A549 (cell line): ENCODE results near the gene ITGA2B. TPM values are rescaled to one million over a fixed set of nuclear protein-coding genes. Genes with fewer than 3 reads are reported as not detected.

Experiments used
- ATAC-seq, 2 experiments: fragments of 200-7000 bp in 1 of 2; fragments of >200 bp in 1 of 2; cut with Nextera tagmentation in 1 of 2; cut with Tn5 transposase in 1 of 2; 3 replicates each; pipeline versions ENCODE4 v1.8.0 to v1.9.1; 2018 to 2020; ENCODE audit warnings: mild to moderate bottlenecking in 1 of 2, moderate library complexity in 1 of 2
- CTCF ChIA-PET: fragments of 300-600 bp; sonication (Branson Sonifier 250); formaldehyde crosslinking; extraction: SDS; loops from one replicate; lab custom pipeline; 2021; ENCODE audit warnings: antibody characterized with exemption, inconsistent platforms; lab: Yijun Ruan, JAX
- POLR2A ChIA-PET: fragments of 350-600 bp; formaldehyde crosslinking; extraction: SDS; loops from one replicate; lab custom pipeline; 2021; ENCODE audit warnings: antibody characterized with exemption, inconsistent platforms; lab: Yijun Ruan, JAX
- DNase-seq, 2 experiments: peaks; one replicate each; pipeline versions ENCODE4 v3.0.0 to v3.0.0-alpha.2; 2011 to 2016; ENCODE audit warnings: low read depth in 1 of 2, low spot score in 1 of 2
- FAIRE-seq: peaks from 2 replicates; lab custom pipeline; 2011; peaks lifted over from hg19 to GRCh38; lab: Jason Lieb, UNC
- H3K27ac ChIP-seq, 2 experiments: fragments of >200 bp; sonication (Bioruptor Twin); formaldehyde crosslinking; 3 replicates each; pipeline ENCODE4 v1.5.1; 2016 to 2017
- H3K4me1 ChIP-seq: fragments of >200 bp; sonication (Bioruptor Twin); formaldehyde crosslinking; 3 replicates; pipeline ENCODE4 v1.6.1; 2016
- H3K4me2 ChIP-seq: fragments of >200 bp; sonication (Bioruptor Twin); formaldehyde crosslinking; 3 replicates; pipeline ENCODE4 v1.6.1; 2016
- H3K4me3 ChIP-seq: fragments of >200 bp; sonication (Bioruptor Twin); formaldehyde crosslinking; 3 replicates; pipeline ENCODE4 v1.5.1; 2016
- H3K9me3 ChIP-seq: fragments of >200 bp; sonication (Bioruptor Twin); formaldehyde crosslinking; 3 replicates; pipeline ENCODE4 v1.6.1; 2016
- CBX2 ChIP-seq: fragments of 200-600 bp; sonication (generic); IDR thresholded peaks from 2 replicates; pipeline ENCODE4 v1.6.1; 2016; ENCODE audit warnings: low read depth, mild to moderate bottlenecking, borderline replicate concordance
- CBX8 ChIP-seq: fragments of 200-600 bp; sonication (generic); IDR thresholded peaks from 2 replicates; pipeline ENCODE4 v1.6.1; 2016
- CEBPB ChIP-seq, 2 experiments: fragments of >200 bp in 1 of 2; sonication (Bioruptor Twin) in 1 of 2; formaldehyde crosslinking in 1 of 2; IDR thresholded peaks; 2 replicates each; pipeline ENCODE4 v1.6.1; 2012 to 2016
- CHD2 ChIP-seq: fragments of 150-350 bp; IDR thresholded peaks from 2 replicates; pipeline ENCODE4 v1.6.1; 2014; ENCODE audit warnings: low read length; ENCODE audit not compliant: partially characterized antibody
- CHD4 ChIP-seq: fragments of 200-600 bp; sonication (generic); IDR thresholded peaks from 2 replicates; pipeline ENCODE4 v1.6.1; 2016; ENCODE audit warnings: antibody characterized with exemption, mild to moderate bottlenecking, borderline replicate concordance
- EP300 ChIP-seq, 2 experiments: fragments of >200 bp; sonication (Bioruptor Twin); formaldehyde crosslinking; IDR thresholded peaks; 2 replicates in 1 of 2; 3 replicates in 1 of 2; pipeline ENCODE4 v1.6.1; 2016 to 2017
- ESRRA ChIP-seq: fragments of 150-350 bp; IDR thresholded peaks from 2 replicates; pipeline ENCODE4 v1.6.1; 2014; ENCODE audit warnings: mild to moderate bottlenecking, low read length, borderline replicate concordance
- FOXS1 ChIP-seq: fragments of 250-450 bp; sonication (Bioruptor Pico); IDR thresholded peaks from 2 replicates; pipeline ENCODE4 v1.5.0; 2020; ENCODE audit warnings: mild to moderate bottlenecking, moderate library complexity
- GATA3 ChIP-seq: IDR thresholded peaks from 2 replicates; pipeline ENCODE4 v1.6.1; 2012; ENCODE audit warnings: borderline replicate concordance
- HDAC2 ChIP-seq: fragments of 200-600 bp; sonication (generic); IDR thresholded peaks from 2 replicates; pipeline ENCODE4 v1.6.1; 2016
- HES2 ChIP-seq: fragments of >200 bp; sonication (Bioruptor Twin); formaldehyde crosslinking; IDR thresholded peaks from 2 replicates; pipeline ENCODE4 v1.6.1; 2016
- HEYL ChIP-seq: fragments of 250-450 bp; sonication (Bioruptor Pico); IDR thresholded peaks from 2 replicates; pipeline ENCODE4 v1.8.0; 2021; ENCODE audit warnings: mild to moderate bottlenecking, moderate library complexity
- HOXB5 ChIP-seq: fragments of 250-450 bp; sonication (Bioruptor Pico); IDR thresholded peaks from 2 replicates; pipeline ENCODE4 v1.5.0; 2020; ENCODE audit warnings: mild to moderate bottlenecking, moderate library complexity
- JUN ChIP-seq, 2 experiments: fragments of >200 bp; sonication (Bioruptor Twin); formaldehyde crosslinking; IDR thresholded peaks; 2 replicates in 1 of 2; 3 replicates in 1 of 2; pipeline ENCODE4 v1.6.1; 2016 to 2017
- JUNB ChIP-seq: fragments of >200 bp; sonication (Bioruptor Twin); formaldehyde crosslinking; IDR thresholded peaks from 2 replicates; pipeline ENCODE4 v1.6.1; 2016
- KDM1A ChIP-seq: fragments of 200-600 bp; sonication (generic); IDR thresholded peaks from 2 replicates; pipeline ENCODE4 v1.6.1; 2016; ENCODE audit warnings: low read depth, mild to moderate bottlenecking
- KDM5A ChIP-seq: fragments of 200-600 bp; sonication (generic); IDR thresholded peaks from 2 replicates; pipeline ENCODE4 v1.6.1; 2016; ENCODE audit warnings: antibody characterized with exemption, mild to moderate bottlenecking
- MAFK ChIP-seq: fragments of 450-650 bp; IDR thresholded peaks from 2 replicates; pipeline ENCODE4 v1.6.1; 2014; ENCODE audit not compliant: partially characterized antibody
- NFE2L2 ChIP-seq: fragments of 150-350 bp; conservative IDR thresholded peaks from 2 replicates; pipeline ENCODE4 v1.6.1; 2014; ENCODE audit warnings: low read length
- PHF8 ChIP-seq: fragments of 200-600 bp; sonication (generic); IDR thresholded peaks from 2 replicates; pipeline ENCODE4 v1.6.1; 2016; ENCODE audit warnings: low read depth, mild to moderate bottlenecking, antibody characterized with exemption, moderate library complexity, borderline replicate concordance
- POLR2A ChIP-seq: IDR thresholded peaks from 2 replicates; pipeline ENCODE4 v1.6.1; 2012; ENCODE audit warnings: mild to moderate bottlenecking, low read length
- RAD21 ChIP-seq, 2 experiments: fragments of >200 bp in 1 of 2; sonication (Bioruptor Twin) in 1 of 2; formaldehyde crosslinking in 1 of 2; IDR thresholded peaks in 1 of 2; conservative IDR thresholded peaks in 1 of 2; 2 replicates in 1 of 2; 3 replicates in 1 of 2; pipeline ENCODE4 v1.6.1; 2012 to 2018; ENCODE audit warnings: inconsistent platforms in 1 of 2
- RARB ChIP-seq: fragments of 250-450 bp; sonication (Bioruptor Pico); IDR thresholded peaks from 2 replicates; pipeline ENCODE4 v1.8.0; 2021; ENCODE audit warnings: mild to moderate bottlenecking, moderate library complexity
- REST ChIP-seq: fragments of 200-600 bp; sonication (generic); IDR thresholded peaks from 2 replicates; pipeline ENCODE4 v1.6.1; 2016; ENCODE audit warnings: antibody characterized with exemption, mild to moderate bottlenecking, moderate library complexity
- SMC3 ChIP-seq: fragments of >200 bp; sonication (Bioruptor Twin); formaldehyde crosslinking; IDR thresholded peaks from 3 replicates; pipeline ENCODE4 v1.6.1; 2018; ENCODE audit warnings: inconsistent platforms
- SREBF2 ChIP-seq: fragments of 450-650 bp; IDR thresholded peaks from 2 replicates; pipeline ENCODE4 v1.6.1; 2014; ENCODE audit warnings: mild to moderate bottlenecking, moderate library complexity
- ZSCAN20 ChIP-seq: fragments of 250-450 bp; sonication (Bioruptor Pico); IDR thresholded peaks from 2 replicates; pipeline ENCODE4 v1.8.0; 2022; ENCODE audit warnings: mild to moderate bottlenecking, moderate library complexity
- WGBS: methylation state at CpG from one replicate; pipeline ENCODE4 v1.1.6; 2017; ENCODE audit errors: missing lambda C conversion rate; 5-methylcytosine and 5-hydroxymethylcytosine counted together
- polyA plus RNA-seq, 4 experiments: library from polyadenylated mRNA; depleted of rRNA in 3 of 4; stranded (reverse); fragments of >200 nt; fragmentation: RNase III in 1 of 4; extraction: RNeasy Plus Mini Kit Qiagen cat#74134 plus additional on column Dnase treatment in 1 of 4; gene quantifications; 2 replicates in 3 of 4; 3 replicates in 1 of 4; pipeline ENCODE4 v1.2.3, GENCODE V29; 2011 to 2017
- TF ChIP-seq, protein P1 (sequence below): fragments of 450-650 bp; IDR thresholded peaks from 2 replicates; pipeline ENCODE4 v1.6.1; 2014; ENCODE audit warnings: antibody characterized with exemption
- TF ChIP-seq, protein P2 (sequence below): fragments of 250-450 bp; sonication (Bioruptor Pico); IDR thresholded peaks from 2 replicates; pipeline ENCODE4 v1.5.0; 2021; ENCODE audit warnings: mild to moderate bottlenecking, moderate library complexity, borderline replicate concordance

ITGA2B gene
- polyA plus RNA-seq, 2 of the 4 experiments (the other 2 are of a cell fraction): 1.3 to 4.1 TPM

- Histone ChIP-seq H3K4me3 (no peak overlapping the region), H3K27ac (no peak overlapping the region), H3K9me3 (no peaks in the 10 kb centered on the region), H3K4me1 (peaks cover 3% of the 10 kb centered on the region; the same call in 1 of the 3 replicates), H3K4me2 (no peak overlapping the region)
- 70% methylated on average over 4 of the region's 4 CpGs for WGBS
- DNase-seq (no peak), FAIRE-seq (no peak), ATAC-seq (no peak)
- CTCF ChIA-PET: interaction anchor here (1.0 to 13.4 kb wide), 6 partner anchors 7 to 141 kb away, joined by 3 to 140 read pairs (median 3); partner anchors contain the start of genes FAM171A2 and ITGA2B
- POLR2A ChIA-PET: no interaction called here
- TF ChIP-seq CHD4 (no peak), HEYL (no peak), HES2 (no peak), CEBPB (IDR thresholded peaks at IDR 0.05) (no peak), SREBF2 (no peak), EP300 (IDR thresholded peaks at IDR 0.05) (no peak), CHD2 (no peak), POLR2A (no peak), JUN (IDR thresholded peaks at IDR 0.05) (no peak), RAD21 (conservative IDR thresholded peaks at IDR 0.05 in 1 of 2, IDR thresholded peaks at IDR 0.05 in 1 of 2) (no peak), PHF8 (no peak), CBX8 (no peak), KDM5A (no peak), RARB (CRISPR knock-in tag) (no peak), NFE2L2 (no peak)
- TF ChIP-seq, protein P1, sequence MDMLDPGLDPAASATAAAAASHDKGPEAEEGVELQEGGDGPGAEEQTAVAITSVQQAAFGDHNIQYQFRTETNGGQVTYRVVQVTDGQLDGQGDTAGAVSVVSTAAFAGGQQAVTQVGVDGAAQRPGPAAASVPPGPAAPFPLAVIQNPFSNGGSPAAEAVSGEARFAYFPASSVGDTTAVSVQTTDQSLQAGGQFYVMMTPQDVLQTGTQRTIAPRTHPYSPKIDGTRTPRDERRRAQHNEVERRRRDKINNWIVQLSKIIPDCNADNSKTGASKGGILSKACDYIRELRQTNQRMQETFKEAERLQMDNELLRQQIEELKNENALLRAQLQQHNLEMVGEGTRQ: no peak
- TF ChIP-seq, protein P2, sequence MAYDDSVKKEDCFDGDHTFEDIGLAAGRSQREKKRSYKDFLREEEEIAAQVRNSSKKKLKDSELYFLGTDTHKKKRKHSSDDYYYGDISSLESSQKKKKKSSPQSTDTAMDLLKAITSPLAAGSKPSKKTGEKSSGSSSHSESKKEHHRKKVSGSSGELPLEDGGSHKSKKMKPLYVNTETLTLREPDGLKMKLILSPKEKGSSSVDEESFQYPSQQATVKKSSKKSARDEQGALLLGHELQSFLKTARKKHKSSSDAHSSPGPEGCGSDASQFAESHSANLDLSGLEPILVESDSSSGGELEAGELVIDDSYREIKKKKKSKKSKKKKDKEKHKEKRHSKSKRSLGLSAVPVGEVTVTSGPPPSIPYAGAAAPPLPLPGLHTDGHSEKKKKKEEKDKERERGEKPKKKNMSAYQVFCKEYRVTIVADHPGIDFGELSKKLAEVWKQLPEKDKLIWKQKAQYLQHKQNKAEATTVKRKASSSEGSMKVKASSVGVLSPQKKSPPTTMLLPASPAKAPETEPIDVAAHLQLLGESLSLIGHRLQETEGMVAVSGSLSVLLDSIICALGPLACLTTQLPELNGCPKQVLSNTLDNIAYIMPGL (CRISPR knock-in tag): no peak
Measured at GRCh38 chr17:44381810-44382305, 7.6 kb downstream of the ITGA2B start.

DNA sequence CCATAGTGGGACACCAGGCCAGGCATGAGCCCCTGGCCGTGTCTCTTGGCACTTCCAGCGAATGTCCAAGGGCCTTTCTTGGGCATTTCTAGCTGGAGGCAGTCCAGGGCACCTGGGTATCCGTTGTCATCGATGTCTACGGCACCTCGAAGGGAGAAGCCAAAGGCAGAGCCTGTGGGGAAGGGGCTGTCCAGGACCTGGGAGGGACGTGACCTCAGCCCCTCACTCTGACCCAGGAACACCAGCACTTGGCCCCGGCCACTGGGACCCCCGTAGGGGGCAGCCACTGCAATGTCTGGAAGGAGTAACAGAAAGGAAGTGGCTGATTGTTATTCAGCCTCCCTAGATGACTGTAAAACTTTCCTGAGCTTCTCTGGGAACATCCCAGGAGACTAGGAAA lies 8.7 kb downstream of the ITGA2B start:
- no peak for DNase-seq
- 56% methylated on average over 9 of the region's 9 CpGs for WGBS
- no peak for FAIRE-seq
- H3K4me1 ChIP-seq: peaks cover under 1% of the 10 kb centered on the region; the same call in 1 of the 3 replicates
- TF ChIP-seq KDM5A: no peak
- no peak for TF ChIP-seq JUNB
- no peak for TF ChIP-seq HOXB5 (CRISPR knock-in tag)
- TF ChIP-seq REST: no peak
- no peak for TF ChIP-seq HDAC2
- TF ChIP-seq RAD21 (conservative IDR thresholded peaks at IDR 0.05 in 1 of 2, IDR thresholded peaks at IDR 0.05 in 1 of 2): no peak
- TF ChIP-seq CHD4: no peak
- TF ChIP-seq MAFK: no peak
- no peak for TF ChIP-seq HEYL
- TF ChIP-seq EP300 (IDR thresholded peaks at IDR 0.05): no peak
- TF ChIP-seq ZSCAN20 (CRISPR knock-in tag): no peak
- TF ChIP-seq RARB (CRISPR knock-in tag): no peak
- TF ChIP-seq GATA3: no peak
- TF ChIP-seq SMC3: no peak
- TF ChIP-seq CBX2: no peak
- TF ChIP-seq ESRRA: no peak
- TF ChIP-seq KDM1A: no peak
- no peak for TF ChIP-seq FOXS1 (CRISPR knock-in tag)
- no peak overlapping the region for H3K4me3 ChIP-seq
- no peak overlapping the region for H3K27ac ChIP-seq
- no peak overlapping the region for H3K4me2 ChIP-seq
- CTCF ChIA-PET: interaction anchor here (1.0 to 13.4 kb wide), 11 partner anchors 9 to 142 kb away, joined by 3 to 140 read pairs (median 3); partner anchors contain the start of genes FAM171A2, GRN and ITGA2B
- POLR2A ChIA-PET: interaction anchor here (0.6 kb wide), 1 partner anchor 13 kb away, joined by 11 read pairs; no protein-coding TSS in a partner anchor
- no peak for ATAC-seq
- H3K9me3 ChIP-seq: no peaks in the 10 kb centered on the region
